Stimulated activated CD8-positive, alpha-beta memory T cell treated with anti-CD3 and anti-CD28 coated beads, Interleukin-15, amount 100 ng/mL, for 4 hours (primary cell): Measurements from ENCODE around the gene JPH4.
A peak's percentile ranks its signal among the peaks of the same experiment; 100 is the strongest.
"Not testable (repeated sequence)": the region's sequence is repeated elsewhere in the genome, so short reads cannot be mapped to it uniquely, and the experiment has no call there.

Experiments used
- DNase-seq, 2 donors: peaks; one replicate each; pipeline ENCODE4 v3.0.0-alpha.2; 2020; ENCODE audit warnings: low read depth in 2 of 2

JPH4 gene

GRCh38 chr14:23609001-23609400, 30.4 kb upstream of the JPH4 start:
- no peak for DNase-seq

- DNase-seq = no peak
Observed at GRCh38 chr14:23608454-23608853, 29.9 kb upstream of the JPH4 start.

- no peak for DNase-seq
Observed at GRCh38 chr14:23605931-23606585, 27.5 kb upstream of the JPH4 start.

- DNase-seq = no peak
Observed at GRCh38 chr14:23604675-23605170, 26.1 kb upstream of the JPH4 start.

GRCh38 chr14:23604148-23604547, 25.6 kb upstream of the JPH4 start:
- no peak for DNase-seq

- DNase-seq = no peak
Observed at GRCh38 chr14:23603103-23603502, 24.5 kb upstream of the JPH4 start.

- DNase-seq = no peak
Observed at GRCh38 chr14:23602181-23603095, 23.8 kb upstream of the JPH4 start.

GRCh38 chr14:23601845-23602180, 23.2 kb upstream of the JPH4 start:
- no peak for DNase-seq

GRCh38 chr14:23601424-23601823, 22.8 kb upstream of the JPH4 start:
- no peak for DNase-seq

GRCh38 chr14:23600806-23601205, 22.2 kb upstream of the JPH4 start:
- no peak for DNase-seq

- DNase-seq = no peak
Observed at GRCh38 chr14:23600322-23600707, 21.7 kb upstream of the JPH4 start.

- not testable (repeated sequence) for DNase-seq
Observed at GRCh38 chr14:23594191-23594590, 15.6 kb upstream of the JPH4 start.

- DNase-seq = no peak
Observed at GRCh38 chr14:23590198-23590597, 11.6 kb upstream of the JPH4 start.

- no peak for DNase-seq
Observed at GRCh38 chr14:23589606-23590005, 11.0 kb upstream of the JPH4 start.

- DNase-seq = peak; percentile 42 to 53
Observed at GRCh38 chr14:23588884-23589598, 10.5 kb upstream of the JPH4 start.

- not testable (repeated sequence) for DNase-seq
Observed at GRCh38 chr14:23584527-23585203, 6.1 kb upstream of the JPH4 start.

GRCh38 chr14:23583761-23584526, 5.4 kb upstream of the JPH4 start:
- not testable (repeated sequence) for DNase-seq

- DNase-seq = no peak
Observed at GRCh38 chr14:23582906-23583760, 4.5 kb upstream of the JPH4 start.

- DNase-seq = no peak
Observed at GRCh38 chr14:23580948-23581281, 2.3 kb upstream of the JPH4 start.
